B cell (primary cell): ENCODE data around the gene ZBTB17.

ENCODE experiments used
- CTCF ChIP-seq: fragments of 200-600 bp; IDR thresholded peaks from one replicate; pipeline ENCODE4 v1.8.0; 2022; ENCODE audit warnings: antibody characterized with exemption, mild to moderate bottlenecking
- EZH2 ChIP-seq: IDR thresholded peaks from 2 replicates; pipeline ENCODE4 v1.6.1; 2012; ENCODE audit warnings: borderline replicate concordance, low read depth, mild to moderate bottlenecking, moderate library complexity, low read length; ENCODE audit not compliant: insufficient read depth, poor library complexity, severe bottlenecking

- TF ChIP-seq CTCF (no peak), EZH2 (no peak)
Observed at GRCh38 chr1:15938628-15939161, 37.2 kb downstream of the ZBTB17 start.
